ENCODE data around the gene C1orf21. TPM values are rescaled to one million over a fixed set of nuclear protein-coding genes. Genes with fewer than 3 reads are reported as not detected.

The C1orf21 gene
- polyA plus RNA-seq, 1 of the 3 experiments (the other 2 are of a cell fraction): 4.8 TPM

GRCh38 chr1:184472136-184472535 lies 85.3 kb downstream of the C1orf21 start:
- Histone ChIP-seq H3K79me2 (ENCODE audit: insufficient read depth) (no peaks in the 10 kb centered on the region; the same call in 1 of the 2 replicates), H3K4me3 (ENCODE audit: low read depth in 2 of 2, low read length in 1 of 2) (no peak overlapping the region), H3K9ac (no peak overlapping the region), H2AFZ (ENCODE audit: low read depth) (no peak overlapping the region), H3F3A (replicated peaks; ENCODE audit: insufficient read depth) (no peaks in the 10 kb centered on the region), H3K27ac (ENCODE audit: low read depth in 2 of 2, low read length in 1 of 2) (no peak overlapping the region), H3K9me3 (peaks cover 8% of the 10 kb centered on the region; the same call in 1 of the 2 replicates), H3K4me2 (no peak overlapping the region), H3K27me3 (ENCODE audit: insufficient read depth) (no peaks in the 10 kb centered on the region), H3K36me3 (replicated peaks in 1 of 2; ENCODE audit: control insufficient read depth in 1 of 2, insufficient read depth in 2 of 2, low read length in 1 of 2) (no peaks in the 10 kb centered on the region), H3K9me2 (no peaks in the 10 kb centered on the region), H4K20me1 (ENCODE audit: insufficient read depth) (no peaks in the 10 kb centered on the region), H3K4me1 (ENCODE audit: control insufficient read depth in 1 of 2, insufficient read depth in 2 of 2, low read depth in 1 of 2, low read length in 1 of 2) (peaks cover 0 to 14% of the 10 kb centered on the region in 2 experiments; a peak in 2 of 4 replicates)
- 84% methylated on average over 2 of the region's 2 CpGs for WGBS (ENCODE audit: low lambda C conversion rate)
- DNase-seq: no peak
- POLR2A ChIA-PET: no interaction called here
- TF ChIP-seq PBX3 (IDR thresholded peaks at IDR 0.05) (no peak), EP300 (IDR thresholded peaks at IDR 0.05; ENCODE audit: borderline replicate concordance in 1 of 2, low read depth in 1 of 2, low read length in 1 of 2) (no peak), RFX5 (IDR thresholded peaks at IDR 0.05; ENCODE audit: low read length) (no peak), RCOR1 (IDR thresholded peaks at IDR 0.05; ENCODE audit: low read length) (no peak), NRF1 (IDR thresholded peaks at IDR 0.05; ENCODE audit: low read depth, low read length) (no peak), YY1 (IDR thresholded peaks at IDR 0.05; ENCODE audit: low read depth) (no peak), ELF1 (IDR thresholded peaks at IDR 0.05) (no peak)
- TF ChIP-seq, protein P1, sequence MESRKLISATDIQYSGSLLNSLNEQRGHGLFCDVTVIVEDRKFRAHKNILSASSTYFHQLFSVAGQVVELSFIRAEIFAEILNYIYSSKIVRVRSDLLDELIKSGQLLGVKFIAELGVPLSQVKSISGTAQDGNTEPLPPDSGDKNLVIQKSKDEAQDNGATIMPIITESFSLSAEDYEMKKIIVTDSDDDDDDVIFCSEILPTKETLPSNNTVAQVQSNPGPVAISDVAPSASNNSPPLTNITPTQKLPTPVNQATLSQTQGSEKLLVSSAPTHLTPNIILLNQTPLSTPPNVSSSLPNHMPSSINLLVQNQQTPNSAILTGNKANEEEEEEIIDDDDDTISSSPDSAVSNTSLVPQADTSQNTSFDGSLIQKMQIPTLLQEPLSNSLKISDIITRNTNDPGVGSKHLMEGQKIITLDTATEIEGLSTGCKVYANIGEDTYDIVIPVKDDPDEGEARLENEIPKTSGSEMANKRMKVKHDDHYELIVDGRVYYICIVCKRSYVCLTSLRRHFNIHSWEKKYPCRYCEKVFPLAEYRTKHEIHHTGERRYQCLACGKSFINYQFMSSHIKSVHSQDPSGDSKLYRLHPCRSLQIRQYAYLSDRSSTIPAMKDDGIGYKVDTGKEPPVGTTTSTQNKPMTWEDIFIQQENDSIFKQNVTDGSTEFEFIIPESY (IDR thresholded peaks at IDR 0.05; ENCODE audit: borderline replicate concordance, low read depth): no peak
- TF ChIP-seq, protein P2, sequence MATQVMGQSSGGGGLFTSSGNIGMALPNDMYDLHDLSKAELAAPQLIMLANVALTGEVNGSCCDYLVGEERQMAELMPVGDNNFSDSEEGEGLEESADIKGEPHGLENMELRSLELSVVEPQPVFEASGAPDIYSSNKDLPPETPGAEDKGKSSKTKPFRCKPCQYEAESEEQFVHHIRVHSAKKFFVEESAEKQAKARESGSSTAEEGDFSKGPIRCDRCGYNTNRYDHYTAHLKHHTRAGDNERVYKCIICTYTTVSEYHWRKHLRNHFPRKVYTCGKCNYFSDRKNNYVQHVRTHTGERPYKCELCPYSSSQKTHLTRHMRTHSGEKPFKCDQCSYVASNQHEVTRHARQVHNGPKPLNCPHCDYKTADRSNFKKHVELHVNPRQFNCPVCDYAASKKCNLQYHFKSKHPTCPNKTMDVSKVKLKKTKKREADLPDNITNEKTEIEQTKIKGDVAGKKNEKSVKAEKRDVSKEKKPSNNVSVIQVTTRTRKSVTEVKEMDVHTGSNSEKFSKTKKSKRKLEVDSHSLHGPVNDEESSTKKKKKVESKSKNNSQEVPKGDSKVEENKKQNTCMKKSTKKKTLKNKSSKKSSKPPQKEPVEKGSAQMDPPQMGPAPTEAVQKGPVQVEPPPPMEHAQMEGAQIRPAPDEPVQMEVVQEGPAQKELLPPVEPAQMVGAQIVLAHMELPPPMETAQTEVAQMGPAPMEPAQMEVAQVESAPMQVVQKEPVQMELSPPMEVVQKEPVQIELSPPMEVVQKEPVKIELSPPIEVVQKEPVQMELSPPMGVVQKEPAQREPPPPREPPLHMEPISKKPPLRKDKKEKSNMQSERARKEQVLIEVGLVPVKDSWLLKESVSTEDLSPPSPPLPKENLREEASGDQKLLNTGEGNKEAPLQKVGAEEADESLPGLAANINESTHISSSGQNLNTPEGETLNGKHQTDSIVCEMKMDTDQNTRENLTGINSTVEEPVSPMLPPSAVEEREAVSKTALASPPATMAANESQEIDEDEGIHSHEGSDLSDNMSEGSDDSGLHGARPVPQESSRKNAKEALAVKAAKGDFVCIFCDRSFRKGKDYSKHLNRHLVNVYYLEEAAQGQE (IDR thresholded peaks at IDR 0.05; ENCODE audit: low read depth, low read length): no peak
- CTCF ChIA-PET: no interaction called here

Data from SK-N-SH (cell line).